Stimulated activated CD8-positive, alpha-beta memory T cell treated with anti-CD3 and anti-CD28 coated beads, Interleukin-4, amount 100 ng/mL, for 1 hour (primary cell): ENCODE data around the gene SEPTIN10.

Experiments used
- DNase-seq, 2 donors: peaks; one replicate each; pipeline ENCODE4 v3.0.0-alpha.2; 2020; ENCODE audit warnings: low read depth in 2 of 2, low spot score in 1 of 2

The SEPTIN10 gene

GRCh38 chr2:109525836-109526235 lies 87.9 kb downstream of the SEPTIN10 start:
- DNase-seq: no peak

- no peak for DNase-seq
Measured at GRCh38 chr2:109523536-109524361, 90.0 kb downstream of the SEPTIN10 start.

- DNase-seq: no peak
Measured at GRCh38 chr2:109523121-109523520, 90.6 kb downstream of the SEPTIN10 start.

- no peak for DNase-seq
Measured at GRCh38 chr2:109522063-109522374, 91.7 kb downstream of the SEPTIN10 start.

GRCh38 chr2:109521233-109522062 lies 92.3 kb downstream of the SEPTIN10 start:
- DNase-seq: no peak

- DNase-seq: no peak
Measured at GRCh38 chr2:109519513-109519912, 94.3 kb downstream of the SEPTIN10 start.

GRCh38 chr2:109517118-109517889 lies 96.5 kb downstream of the SEPTIN10 start:
- DNase-seq: no peak

- no peak for DNase-seq
Measured at GRCh38 chr2:109516445-109517117, 97.2 kb downstream of the SEPTIN10 start.

GRCh38 chr2:109514857-109515256 lies 98.9 kb downstream of the SEPTIN10 start:
- DNase-seq: no peak

- no peak for DNase-seq
Measured at GRCh38 chr2:109513749-109514588, 99.8 kb downstream of the SEPTIN10 start.

- DNase-seq: no peak
Measured at GRCh38 chr2:109513230-109513629, 100.5 kb downstream of the SEPTIN10 start.

- no peak for DNase-seq
Measured at GRCh38 chr2:109512076-109512475, 101.7 kb downstream of the SEPTIN10 start.

GRCh38 chr2:109511168-109511567 lies 102.6 kb downstream of the SEPTIN10 start:
- DNase-seq: no peak

- peak; percentile 37 to 48 for DNase-seq
Measured at GRCh38 chr2:109510136-109511028, 103.4 kb downstream of the SEPTIN10 start.

GRCh38 chr2:109508556-109508955 lies 105.2 kb downstream of the SEPTIN10 start:
- DNase-seq: no peak

GRCh38 chr2:109507828-109508227 lies 105.9 kb downstream of the SEPTIN10 start:
- DNase-seq: no peak

- no peak for DNase-seq
Measured at GRCh38 chr2:109507217-109507616, 106.5 kb downstream of the SEPTIN10 start.

GRCh38 chr2:109503191-109503590 lies 110.6 kb downstream of the SEPTIN10 start:
- DNase-seq: no peak

- no peak for DNase-seq
Measured at GRCh38 chr2:109501461-109501860, 112.3 kb downstream of the SEPTIN10 start.
